GM21515 (cell line): ENCODE results near the gene TFF2.

ENCODE experiments used
- ATAC-seq: cut with Tn5 transposase; IDR thresholded peaks from one replicate; pipeline ENCODE4 v1.9.1; 2021; ENCODE audit not compliant: unreplicated experiment

The TFF2 gene

GRCh38 chr21:42306366-42307035 lies 44.3 kb downstream of the TFF2 start:
- no peak for ATAC-seq

GRCh38 chr21:42305707-42306147 lies 45.1 kb downstream of the TFF2 start:
- ATAC-seq = no peak

- ATAC-seq = no peak
These were observed 46.0 kb downstream of the TFF2 start for GRCh38 chr21:42304556-42305454.

- ATAC-seq = no peak
These were observed 47.4 kb downstream of the TFF2 start for GRCh38 chr21:42303443-42303842.

- ATAC-seq = no peak
These were observed 48.0 kb downstream of the TFF2 start for GRCh38 chr21:42302794-42303193.

- ATAC-seq = no peak
These were observed 48.6 kb downstream of the TFF2 start for GRCh38 chr21:42302076-42302650.

GRCh38 chr21:42301371-42302075 lies 49.3 kb downstream of the TFF2 start:
- no peak for ATAC-seq

GRCh38 chr21:42300956-42301355 lies 49.8 kb downstream of the TFF2 start:
- ATAC-seq = no peak

GRCh38 chr21:42300045-42300583 lies 50.7 kb downstream of the TFF2 start:
- no peak for ATAC-seq

GRCh38 chr21:42299324-42300044 lies 51.3 kb downstream of the TFF2 start:
- no peak for ATAC-seq

GRCh38 chr21:42298657-42299056 lies 52.1 kb downstream of the TFF2 start:
- ATAC-seq = no peak

- ATAC-seq = no peak
These were observed 52.6 kb downstream of the TFF2 start for GRCh38 chr21:42298237-42298636.

GRCh38 chr21:42297377-42297776 lies 53.4 kb downstream of the TFF2 start:
- no peak for ATAC-seq

GRCh38 chr21:42296501-42296900 lies 54.3 kb downstream of the TFF2 start:
- no peak for ATAC-seq
